ENCODE measurements around the gene MEIS1.

The MEIS1 gene

DNA sequence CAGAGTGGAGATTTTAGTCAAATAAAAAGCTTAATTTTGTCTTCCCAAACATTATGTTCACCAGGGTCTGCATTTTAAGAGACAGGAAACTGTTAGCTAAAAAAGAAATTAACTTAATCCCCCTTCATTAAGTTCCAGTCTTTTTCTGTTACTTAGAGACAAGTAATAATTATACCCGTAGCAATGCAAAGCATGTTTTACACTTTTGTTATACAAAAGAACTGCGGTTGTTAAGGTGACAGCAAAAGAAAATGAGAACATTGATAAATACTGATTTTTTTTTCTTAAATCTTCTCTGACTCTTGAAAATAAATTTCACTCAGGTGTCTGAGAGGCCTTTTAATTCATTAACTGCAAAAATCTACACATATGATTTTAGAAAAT is 101.4 kb downstream of the MEIS1 start:
- DNase-seq (ENCODE audit: low read depth): no peak

DNA sequence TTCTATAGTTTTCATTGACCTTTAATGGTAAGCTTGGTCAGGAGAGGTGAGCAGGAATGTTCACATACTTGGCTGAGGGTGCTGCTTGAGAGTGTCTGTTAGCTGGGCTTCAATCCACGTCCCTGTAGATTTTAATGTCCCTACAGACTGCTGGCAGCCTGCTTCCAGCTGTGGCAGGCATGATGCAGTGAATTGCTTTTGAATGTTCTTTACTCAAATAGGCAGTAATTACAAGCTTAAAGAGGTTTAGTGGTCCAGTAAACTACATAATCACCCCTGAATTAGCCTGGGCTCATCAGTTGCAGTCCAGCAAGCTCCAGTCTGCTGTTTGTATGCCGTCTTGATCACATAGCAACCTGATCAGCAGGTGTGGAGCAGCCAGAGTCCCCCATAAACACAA is 102.1 kb downstream of the MEIS1 start:
- no peak for DNase-seq (ENCODE audit: low read depth)

DNA sequence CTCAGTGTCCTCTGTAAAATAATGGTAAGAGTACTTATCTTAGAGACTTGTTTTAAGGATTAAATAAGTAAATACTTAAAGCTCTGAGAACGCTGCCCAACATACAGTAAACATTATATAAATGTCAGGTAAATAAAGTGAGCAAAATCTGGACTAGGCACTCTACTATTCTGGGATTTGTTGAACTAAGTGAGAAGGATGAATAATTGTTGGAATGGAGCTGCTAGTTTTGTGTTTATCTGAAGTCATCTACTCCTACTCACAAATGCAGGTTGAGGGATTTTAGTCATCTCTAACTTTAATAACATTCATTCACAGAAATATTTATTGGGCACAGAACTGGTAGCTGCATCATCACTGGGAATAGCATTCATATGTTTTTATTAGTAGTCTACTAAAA is 103.4 kb downstream of the MEIS1 start:
- no peak for DNase-seq (ENCODE audit: low read depth)

DNA sequence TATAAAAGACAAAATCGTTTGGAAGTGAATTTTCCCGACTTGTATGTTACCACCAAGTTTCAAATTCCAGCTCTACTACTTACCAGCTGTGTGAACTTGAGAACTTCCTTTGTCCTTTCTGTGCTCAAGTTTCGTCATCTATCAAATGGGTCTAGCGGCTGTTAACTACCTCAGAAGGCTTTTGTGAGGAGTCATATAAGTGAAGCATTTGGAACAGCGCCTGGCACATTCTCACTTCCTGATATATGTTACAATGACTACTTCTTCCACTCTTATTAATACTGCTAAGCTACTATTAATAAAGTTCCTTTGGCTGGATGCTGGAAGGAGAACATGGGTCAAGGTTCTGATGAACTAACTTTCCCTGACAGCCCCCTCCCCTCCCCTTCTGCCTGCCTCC is 104.5 kb downstream of the MEIS1 start:
- DNase-seq (ENCODE audit: low read depth): no peak

DNA sequence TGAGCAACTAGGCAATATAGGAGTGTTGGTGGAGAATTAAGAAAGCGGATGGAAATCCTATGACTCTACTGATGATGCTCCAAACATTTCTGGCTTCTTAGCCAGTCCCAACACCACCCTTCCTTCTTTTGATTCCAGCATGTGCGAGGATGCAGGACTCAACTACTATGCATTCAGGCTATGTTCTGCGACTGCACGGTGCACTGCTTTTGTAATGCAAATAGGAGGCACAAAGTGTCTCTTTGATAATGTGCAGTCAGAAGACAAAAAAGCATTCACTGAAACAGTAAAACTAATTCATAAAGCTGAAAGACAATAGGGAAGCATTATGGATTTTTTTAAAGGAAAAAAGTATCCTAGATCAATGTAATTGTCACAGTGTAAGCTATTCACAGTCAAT is 106.7 kb downstream of the MEIS1 start:
- no peak for DNase-seq (ENCODE audit: low read depth)

DNA sequence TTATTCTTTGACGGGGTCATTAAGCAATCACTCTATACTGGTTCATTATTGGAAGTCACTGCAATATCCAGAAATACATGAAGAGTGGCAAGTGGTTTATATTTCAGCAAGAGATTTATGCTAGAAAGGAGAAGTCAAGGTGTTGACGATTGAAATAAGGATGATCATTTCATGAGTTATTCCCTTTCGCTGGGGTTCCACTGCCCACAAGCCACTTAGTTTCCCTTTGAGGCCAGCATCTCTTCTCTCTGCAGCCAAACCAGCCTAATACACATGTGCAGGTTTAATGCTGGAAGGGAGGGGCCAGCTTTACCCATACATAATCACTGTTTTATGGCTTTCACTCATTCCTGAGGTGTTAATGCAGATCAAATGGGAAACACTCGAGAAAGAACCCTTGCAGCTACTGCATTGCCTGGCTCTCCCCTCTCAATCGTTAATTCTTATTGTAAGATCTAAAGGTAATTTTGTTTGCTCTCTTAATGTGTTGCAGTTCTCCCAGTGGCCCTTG is 108.4 kb downstream of the MEIS1 start:
- DNase-seq (ENCODE audit: low read depth): no peak

DNA sequence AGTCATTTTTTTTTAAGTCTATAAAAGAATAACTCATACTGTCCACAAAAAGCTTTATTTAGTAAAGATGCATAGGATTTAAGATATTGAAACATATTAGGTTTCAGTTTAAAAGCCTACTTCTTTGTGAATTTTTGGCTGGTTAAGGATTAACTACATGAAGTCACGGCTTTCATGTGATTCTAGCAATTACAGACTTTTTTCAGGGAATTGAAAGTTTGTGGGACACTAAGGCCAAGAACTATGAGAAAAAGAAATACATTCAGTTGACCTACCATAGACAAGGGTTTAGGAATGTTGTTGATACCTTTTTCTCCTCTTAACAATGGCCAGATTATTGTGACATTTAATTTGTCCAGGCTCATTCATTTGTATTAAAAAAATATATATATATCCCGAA is 109.3 kb downstream of the MEIS1 start:
- no peak for DNase-seq (ENCODE audit: low read depth)

- DNase-seq (ENCODE audit: low read depth): no peak
Observed at GRCh38 chr2:66545258-66545657, 110.3 kb downstream of the MEIS1 start.

- DNase-seq (ENCODE audit: low read depth): no peak
Observed at GRCh38 chr2:66547118-66547517, 112.2 kb downstream of the MEIS1 start.

DNA sequence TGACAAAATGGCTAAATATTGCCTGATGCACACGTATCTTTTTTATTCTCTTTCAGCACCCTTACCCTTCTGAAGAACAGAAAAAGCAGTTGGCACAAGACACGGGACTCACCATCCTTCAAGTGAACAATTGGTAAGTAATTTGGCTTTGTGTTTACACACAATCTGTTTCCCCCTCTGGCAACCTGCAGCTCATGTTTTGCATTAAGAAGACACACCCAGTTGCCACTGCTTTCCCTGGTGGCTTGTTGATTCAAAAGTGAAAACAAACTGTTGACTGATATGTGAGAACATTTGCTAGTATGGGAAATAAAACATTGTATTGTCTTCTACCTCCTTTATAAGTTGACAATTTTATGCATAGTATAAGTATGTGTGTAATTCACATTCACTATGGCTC is 113.0 kb downstream of the MEIS1 start:
- DNase-seq (ENCODE audit: low read depth): no peak

GRCh38 chr2:66548422-66548821 is 113.5 kb downstream of the MEIS1 start:
- DNase-seq (ENCODE audit: low read depth): no peak

GRCh38 chr2:66550826-66551225 is 115.9 kb downstream of the MEIS1 start:
- no peak for DNase-seq (ENCODE audit: low read depth)

- no peak for DNase-seq (ENCODE audit: low read depth)
Observed at GRCh38 chr2:66553370-66553769, 118.4 kb downstream of the MEIS1 start.

DNA sequence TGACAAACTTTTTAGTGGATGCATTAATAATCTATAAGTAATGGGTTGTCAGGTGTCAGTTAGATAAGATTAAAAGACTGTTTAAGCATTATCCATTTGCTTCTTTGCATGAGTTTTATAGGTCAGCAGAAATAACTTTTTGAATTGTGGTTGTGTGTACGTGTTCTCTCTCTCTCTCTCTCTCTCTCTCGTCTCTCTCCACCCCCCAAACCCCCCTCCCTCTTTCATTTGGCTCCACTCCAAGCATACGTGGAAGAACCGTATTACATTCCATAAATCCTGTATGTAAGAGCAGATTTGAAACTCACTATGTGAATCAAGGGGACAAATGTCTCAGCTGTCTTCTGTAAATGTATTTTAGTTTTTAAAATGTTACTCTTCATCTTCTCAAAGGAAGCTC is 120.2 kb downstream of the MEIS1 start:
- DNase-seq (ENCODE audit: low read depth): no peak

GRCh38 chr2:66555501-66556324 is 120.8 kb downstream of the MEIS1 start:
- DNase-seq (ENCODE audit: low read depth): no peak

GRCh38 chr2:66559672-66560071 is 124.7 kb downstream of the MEIS1 start:
- DNase-seq (ENCODE audit: low read depth): no peak

DNA sequence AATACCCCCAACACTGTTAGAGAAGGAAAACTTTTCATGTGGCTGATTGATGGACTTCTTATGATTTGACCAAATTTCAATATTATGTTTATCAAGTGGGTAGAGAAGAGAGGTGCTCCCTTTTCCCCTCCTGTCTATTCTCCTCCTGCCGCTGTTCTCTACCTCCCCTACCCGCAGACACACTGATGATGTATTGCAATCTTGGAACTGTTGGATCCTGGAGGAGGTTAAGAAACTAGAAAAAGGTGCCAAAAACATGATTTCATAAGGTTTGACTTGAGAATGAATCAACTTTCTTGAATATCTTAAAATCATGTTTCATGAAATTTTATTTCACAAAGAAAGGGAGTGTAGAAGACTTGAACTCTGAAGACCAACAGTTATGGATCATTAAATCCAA is 125.8 kb downstream of the MEIS1 start:
- DNase-seq (ENCODE audit: low read depth): no peak

DNA sequence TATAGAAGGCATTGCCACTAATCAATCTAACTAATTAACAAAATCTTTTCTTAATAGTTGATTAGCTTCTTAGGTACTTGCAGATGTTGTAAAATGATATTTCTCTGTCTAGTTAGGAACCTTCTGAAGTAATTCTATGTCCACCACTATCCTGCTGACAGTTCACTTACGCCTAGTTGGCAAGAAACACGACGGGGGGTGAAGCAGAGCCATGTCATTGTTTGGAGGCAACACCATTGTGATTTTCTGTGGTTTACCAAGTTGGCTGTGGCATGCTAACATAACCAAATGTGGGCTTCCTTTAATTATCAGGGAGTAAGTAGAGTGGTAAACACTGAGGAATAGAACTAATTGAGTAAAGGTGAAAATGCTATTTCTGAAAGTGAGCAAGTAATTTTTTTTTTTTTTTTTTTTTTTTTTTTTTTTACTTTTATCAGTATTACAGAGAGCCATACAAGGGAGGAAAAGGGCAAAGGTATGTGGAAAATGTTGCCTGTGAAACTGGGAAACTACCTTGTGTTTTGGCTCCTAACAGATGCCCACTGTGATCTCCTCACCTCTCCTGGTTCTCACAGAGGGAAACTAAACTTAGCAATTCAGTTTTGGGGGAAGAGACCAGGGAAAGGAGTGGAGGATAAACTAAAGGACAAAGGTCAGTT is 126.8 kb downstream of the MEIS1 start:
- no peak for DNase-seq (ENCODE audit: low read depth)

GRCh38 chr2:66562304-66562685 is 127.4 kb downstream of the MEIS1 start:
- DNase-seq (ENCODE audit: low read depth): no peak

GRCh38 chr2:66563473-66563872 is 128.5 kb downstream of the MEIS1 start:
- DNase-seq (ENCODE audit: low read depth): no peak

DNA sequence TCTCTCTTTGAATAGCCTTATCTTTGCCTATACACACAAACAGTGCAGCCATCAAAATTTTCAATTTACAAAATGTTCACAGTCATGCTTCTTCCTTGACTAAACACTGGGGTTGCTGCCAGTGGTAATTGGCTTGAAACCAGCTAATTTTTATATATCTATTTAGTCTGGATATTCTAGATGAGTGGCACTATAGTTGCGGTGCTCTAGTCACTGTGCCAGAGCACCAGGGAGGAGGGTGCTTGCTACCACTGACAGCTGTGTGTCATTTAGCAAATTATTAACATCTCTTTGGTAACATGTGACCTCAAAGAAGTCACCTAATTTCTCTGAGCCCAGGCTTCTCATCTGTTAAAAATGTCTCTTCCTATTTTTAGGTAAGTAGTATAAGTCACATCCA is 130.4 kb downstream of the MEIS1 start:
- DNase-seq (ENCODE audit: low read depth): no peak

GRCh38 chr2:66566726-66567399 is 131.9 kb downstream of the MEIS1 start:
- DNase-seq (ENCODE audit: low read depth): no peak

DNA sequence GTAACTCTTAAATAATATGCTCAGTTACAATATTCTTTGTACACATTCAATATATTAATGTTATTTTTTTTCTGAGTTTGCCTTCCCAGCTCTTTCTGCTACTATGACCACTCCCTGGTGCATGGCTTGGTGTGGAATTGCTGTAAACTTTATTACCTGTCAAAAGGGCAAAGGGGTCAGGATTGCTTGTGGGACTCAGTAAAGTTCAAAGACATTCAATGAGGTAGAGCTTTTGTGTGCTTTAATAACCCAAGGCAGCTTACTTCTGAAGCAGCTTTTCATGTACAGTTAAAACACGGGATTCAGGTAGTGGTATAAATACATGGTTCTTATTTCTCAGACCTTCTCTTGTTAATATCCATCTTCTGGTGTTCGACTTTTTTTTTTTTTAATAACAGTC is 132.8 kb downstream of the MEIS1 start:
- DNase-seq (ENCODE audit: low read depth): no peak
